Measurements from ENCODE around the gene PTPN18.

GRCh38 chr2:130339885-130340745, 15.7 kb upstream of the PTPN18 start:
- TF ChIP-seq CTCF (conservative IDR thresholded peaks at IDR 0.05 in 1 of 2, IDR thresholded peaks at IDR 0.05 in 1 of 2; ENCODE audit: extremely low read depth in 1 of 2, insufficient read depth in 1 of 2, low read depth in 1 of 2, low read length in 2 of 2) = no peak
- no peak for TF ChIP-seq EZH2 (IDR thresholded peaks at IDR 0.05; ENCODE audit: borderline replicate concordance, low read length)
